Testis (tissue), 2 donors: Measurements from ENCODE around the gene FKBP10.

Experiments
- POLR2A ChIP-seq: fragments of 450-650 bp; IDR thresholded peaks from one replicate; pipeline ENCODE4 v1.6.1; 2017; ENCODE audit warnings: antibody characterized with exemption, mild to moderate bottlenecking, moderate library complexity
- TF ChIP-seq, protein P1 (sequence below), 3 experiments: fragments of 450-650 bp in 2 of 3; fragments of 200-600 bp in 1 of 3; sonication (generic) in 1 of 3; IDR thresholded peaks; one replicate each; pipeline ENCODE4 v1.5.1; 2016 to 2019; ENCODE audit warnings: antibody characterized with exemption in 3 of 3, mild to moderate bottlenecking in 2 of 3, moderate library complexity in 1 of 3

DNA sequence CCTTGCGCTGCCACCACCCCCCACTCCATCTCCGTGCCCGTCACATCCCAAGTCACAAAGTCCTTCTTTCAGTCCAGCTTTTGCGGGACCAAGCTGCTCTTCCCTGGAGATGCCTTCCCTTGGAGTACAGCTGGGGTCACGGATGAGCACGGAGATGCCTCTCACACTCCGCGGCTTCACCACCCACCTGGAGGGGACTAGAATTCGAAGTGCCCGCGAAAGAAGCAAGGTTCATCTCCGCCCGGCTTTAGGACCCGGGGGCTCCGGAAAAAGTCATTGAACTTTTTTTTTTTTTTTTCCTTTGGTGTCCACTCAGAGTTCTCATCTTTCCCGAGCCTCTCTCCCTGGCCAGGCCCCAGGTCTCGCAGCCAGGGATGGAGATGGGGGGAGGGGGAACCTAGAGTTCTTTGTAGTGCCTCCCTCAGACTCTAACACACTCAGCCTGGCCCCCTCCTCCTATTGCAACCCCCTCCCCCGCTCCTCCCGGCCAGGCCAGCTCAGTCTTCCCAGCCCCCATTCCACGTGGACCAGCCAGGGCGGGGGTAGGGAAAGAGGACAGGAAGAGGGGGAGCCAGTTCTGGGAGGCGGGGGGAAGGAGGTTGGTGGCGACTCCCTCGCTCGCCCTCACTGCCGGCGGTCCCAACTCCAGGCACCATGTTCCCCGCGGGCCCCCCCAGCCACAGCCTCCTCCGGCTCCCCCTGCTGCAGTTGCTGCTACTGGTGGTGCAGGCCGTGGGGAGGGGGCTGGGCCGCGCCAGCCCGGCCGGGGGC lies at the start of gene FKBP10:
- no peak for TF ChIP-seq POLR2A
- TF ChIP-seq, protein P1, sequence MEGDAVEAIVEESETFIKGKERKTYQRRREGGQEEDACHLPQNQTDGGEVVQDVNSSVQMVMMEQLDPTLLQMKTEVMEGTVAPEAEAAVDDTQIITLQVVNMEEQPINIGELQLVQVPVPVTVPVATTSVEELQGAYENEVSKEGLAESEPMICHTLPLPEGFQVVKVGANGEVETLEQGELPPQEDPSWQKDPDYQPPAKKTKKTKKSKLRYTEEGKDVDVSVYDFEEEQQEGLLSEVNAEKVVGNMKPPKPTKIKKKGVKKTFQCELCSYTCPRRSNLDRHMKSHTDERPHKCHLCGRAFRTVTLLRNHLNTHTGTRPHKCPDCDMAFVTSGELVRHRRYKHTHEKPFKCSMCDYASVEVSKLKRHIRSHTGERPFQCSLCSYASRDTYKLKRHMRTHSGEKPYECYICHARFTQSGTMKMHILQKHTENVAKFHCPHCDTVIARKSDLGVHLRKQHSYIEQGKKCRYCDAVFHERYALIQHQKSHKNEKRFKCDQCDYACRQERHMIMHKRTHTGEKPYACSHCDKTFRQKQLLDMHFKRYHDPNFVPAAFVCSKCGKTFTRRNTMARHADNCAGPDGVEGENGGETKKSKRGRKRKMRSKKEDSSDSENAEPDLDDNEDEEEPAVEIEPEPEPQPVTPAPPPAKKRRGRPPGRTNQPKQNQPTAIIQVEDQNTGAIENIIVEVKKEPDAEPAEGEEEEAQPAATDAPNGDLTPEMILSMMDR (IDR thresholded peaks at IDR 0.05), result no peak
